Measurements from ENCODE around the gene TBC1D22A. TPM values are rescaled to one million over a fixed set of nuclear protein-coding genes. Genes with fewer than 3 reads are reported as not detected.
A peak's percentile ranks its signal among the peaks of the same experiment; 100 is the strongest.

The TBC1D22A gene
- total and polyA plus RNA-seq, 11 donors, result 9.4 to 30.7 (median 18.6) TPM

- Histone ChIP-seq H3K9me3 (no peaks in the 10 kb centered on the region), H3K4me3 (no peak overlapping the region), H3K4me1 (no peaks in the 10 kb centered on the region), H3K27ac (no peak overlapping the region), H3K27me3 (no peaks in the 10 kb centered on the region), H3K36me3 (peaks cover 0 to 8% (median 0%) of the 10 kb centered on the region in 9 donors)
- ATAC-seq (no peak), DNase-seq (no peak)
- 95 to 98% (median 95%) methylated on average over 12 to 13 of the region's 13 CpGs for WGBS, 4 donors
- TF ChIP-seq POLR2A (IDR thresholded peaks at IDR 0.05) (no peak), CTCF (IDR thresholded peaks at IDR 0.05) (no peak)
- intact Hi-C loops (cut with DNase I), result no loop called here
Measured at GRCh38 chr22:47067321-47067890, 305.0 kb downstream of the TBC1D22A start.

GRCh38 chr22:47067911-47068625 is 305.6 kb downstream of the TBC1D22A start:
- Histone ChIP-seq H3K27ac (no peak overlapping the region), H3K36me3 (peaks cover 0 to 3% (median 0%) of the 10 kb centered on the region in 9 donors), H3K4me3 (no peak overlapping the region), H3K9me3 (no peaks in the 10 kb centered on the region), H3K27me3 (no peaks in the 10 kb centered on the region), H3K4me1 (no peaks in the 10 kb centered on the region)
- DNase-seq, result no peak
- TF ChIP-seq CTCF (IDR thresholded peaks at IDR 0.05), result no peak
- TF ChIP-seq POLR2A (IDR thresholded peaks at IDR 0.05), result no peak
- 85 to 86% (median 86%) methylated on average over 10 to 14 of the region's 14 CpGs for WGBS, 4 donors
- peak in 2 of 4 donors; percentile 25 to 48 for ATAC-seq
- intact Hi-C loops (cut with DNase I), result no loop called here

GRCh38 chr22:47068626-47068996 is 306.2 kb downstream of the TBC1D22A start:
- Histone ChIP-seq H3K27ac (no peak overlapping the region), H3K4me1 (no peaks in the 10 kb centered on the region), H3K4me3 (no peak overlapping the region), H3K9me3 (no peaks in the 10 kb centered on the region), H3K36me3 (no peaks in the 10 kb centered on the region), H3K27me3 (no peaks in the 10 kb centered on the region)
- intact Hi-C loops (cut with DNase I), result no loop called here
- ATAC-seq, result peak in 1 of 4 donors; percentile 57
- 63 to 81% (median 74%) methylated on average over 5 of the region's 5 CpGs for WGBS, 4 donors
- no peak for DNase-seq
- TF ChIP-seq CTCF (IDR thresholded peaks at IDR 0.05), result no peak
- TF ChIP-seq POLR2A (IDR thresholded peaks at IDR 0.05), result no peak

- no peak overlapping the region for H3K27ac ChIP-seq
- WGBS, 4 donors, result 91 to 98% (median 94%) methylated on average over 12 to 14 of the region's 14 CpGs
- intact Hi-C loops (cut with DNase I), result no loop called here
Measured at GRCh38 chr22:47069270-47069669, 306.8 kb downstream of the TBC1D22A start.

More at GRCh38 chr22:47069270-47069669, 306.8 kb downstream of the TBC1D22A start:
- DNase-seq (no peak), ATAC-seq (no peak)
- TF ChIP-seq POLR2A (IDR thresholded peaks at IDR 0.05) (no peak), CTCF (IDR thresholded peaks at IDR 0.05) (no peak)
- Histone ChIP-seq H3K9me3 (peaks cover 0 to 6% (median under 1%) of the 10 kb centered on the region in 12 donors), H3K27me3 (no peaks in the 10 kb centered on the region), H3K4me1 (no peaks in the 10 kb centered on the region), H3K36me3 (peaks cover 0 to 1% (median 0%) of the 10 kb centered on the region in 9 donors), H3K4me3 (no peak overlapping the region)

Measured in heart left ventricle (tissue), 16 donors.